Sigmoid colon (tissue), 7 donors: Measurements from ENCODE around the gene ABHD12. TPM values are rescaled to one million over a fixed set of nuclear protein-coding genes. Genes with fewer than 3 reads are reported as not detected.

Experiments used
- DNase-seq: peaks from one replicate; pipeline ENCODE4 v3.0.0-alpha.2; 2019
- H3K27ac ChIP-seq, 4 donors: fragments of 200-600 bp; sonication (generic); one replicate each; pipeline ENCODE4 v1.5.1; 2016 to 2019; ENCODE audit warnings: mild to moderate bottlenecking in 1 of 4
- H3K27me3 ChIP-seq, 3 donors: fragments of 200-600 bp; sonication (generic); one replicate each; pipeline ENCODE4 v1.5.1; 2019; ENCODE audit warnings: mild to moderate bottlenecking in 1 of 3
- H3K36me3 ChIP-seq, 4 donors: fragments of 200-600 bp; sonication (generic); one replicate each; pipeline ENCODE4 v1.5.1; 2016 to 2019
- H3K4me1 ChIP-seq, 4 donors: fragments of 200-600 bp; sonication (generic); one replicate each; pipeline ENCODE4 v1.5.1; 2017 to 2019
- H3K4me3 ChIP-seq, 4 donors: fragments of 200-600 bp; sonication (generic); one replicate each; pipeline ENCODE4 v1.5.1; 2017 to 2019; ENCODE audit warnings: mild to moderate bottlenecking in 2 of 4, moderate library complexity in 1 of 4
- H3K9me3 ChIP-seq, 4 donors: fragments of 200-600 bp in 3 of 4; sonication (generic) in 3 of 4; one replicate each; pipeline versions ENCODE4 v1.5.1 to v1.6.1; 2013 to 2019
- EP300 ChIP-seq, 4 donors: sonication (generic); formaldehyde crosslinking; IDR thresholded peaks; one replicate each; pipeline ENCODE4 v1.6.1; 2017; ENCODE audit warnings: antibody characterized with exemption in 4 of 4
- POLR2A ChIP-seq, 2 donors: fragments of 450-650 bp; IDR thresholded peaks; one replicate each; pipeline ENCODE4 v1.6.1; 2016; ENCODE audit warnings: antibody characterized with exemption in 2 of 2, mild to moderate bottlenecking in 2 of 2, moderate library complexity in 2 of 2
- POLR2AphosphoS5 ChIP-seq, 4 donors: sonication (generic); formaldehyde crosslinking; IDR thresholded peaks; one replicate each; pipeline ENCODE4 v1.6.1; 2017; ENCODE audit warnings: antibody characterized with exemption in 4 of 4
- WGBS, 2 donors: extraction: QIAGEN DNeasy Blood & Tissue Kit; methylation state at CpG; one replicate each; pipeline ENCODE4 v1.1.7; 2013; 5-methylcytosine and 5-hydroxymethylcytosine counted together
- intact Hi-C: fragments of 100-400 bp; cut with DNase I; formaldehyde crosslinking; loops from one replicate; pipeline ENCODE4 v1.15.1; 2023
- polyA plus RNA-seq, 3 donors: library from polyadenylated mRNA; stranded (reverse); fragments of 200-250 nt; gene quantifications; one replicate each; pipeline ENCODE4 v1.2.3, GENCODE V29; 2013
- total RNA-seq, 4 donors: library from RNA; depleted of rRNA; stranded (reverse); fragments of >200 nt; gene quantifications; one replicate each; pipeline ENCODE4 v1.1.0, GENCODE V29; 2016
- TF ChIP-seq, protein P1 (sequence below), 4 experiments: fragments of 450-650 bp in 3 of 4; fragments of 200-600 bp in 1 of 4; IDR thresholded peaks; one replicate each; pipeline ENCODE4 v1.5.1; 2016 to 2019; ENCODE audit warnings: antibody characterized with exemption in 4 of 4, mild to moderate bottlenecking in 3 of 4, moderate library complexity in 2 of 4
- donor health status: healthy with polysubstance abuse.
- donor health status: Bipolar disorder and iron deficiency.
- donor health status: healthy.

ABHD12 gene
- total and polyA plus RNA-seq, 7 donors, result 18.9 to 49.0 (median 35.7) TPM

GRCh38 chr20:25257130-25257529, 133.5 kb downstream of the ABHD12 start:
- Histone ChIP-seq H3K27ac (peak overlapping the region in 3 of 4 donors; percentile 67 to 96 (median 95)), H3K4me1 (peaks cover 0 to 74% (median 67%) of the 10 kb centered on the region in 4 donors), H3K4me3 (no peak overlapping the region), H3K36me3 (peaks cover 0 to 38% (median 24%) of the 10 kb centered on the region in 4 donors), H3K9me3 (no peaks in the 10 kb centered on the region), H3K27me3 (no peaks in the 10 kb centered on the region)
- intact Hi-C loops, result no loop called here
- WGBS, 2 donors, result 93 to 94% methylated on average over 5 of the region's 5 CpGs
- DNase-seq, result no peak
- TF ChIP-seq POLR2AphosphoS5 (IDR thresholded peaks at IDR 0.05), result no peak
- no peak for TF ChIP-seq POLR2A (IDR thresholded peaks at IDR 0.05)
- TF ChIP-seq, protein P1, sequence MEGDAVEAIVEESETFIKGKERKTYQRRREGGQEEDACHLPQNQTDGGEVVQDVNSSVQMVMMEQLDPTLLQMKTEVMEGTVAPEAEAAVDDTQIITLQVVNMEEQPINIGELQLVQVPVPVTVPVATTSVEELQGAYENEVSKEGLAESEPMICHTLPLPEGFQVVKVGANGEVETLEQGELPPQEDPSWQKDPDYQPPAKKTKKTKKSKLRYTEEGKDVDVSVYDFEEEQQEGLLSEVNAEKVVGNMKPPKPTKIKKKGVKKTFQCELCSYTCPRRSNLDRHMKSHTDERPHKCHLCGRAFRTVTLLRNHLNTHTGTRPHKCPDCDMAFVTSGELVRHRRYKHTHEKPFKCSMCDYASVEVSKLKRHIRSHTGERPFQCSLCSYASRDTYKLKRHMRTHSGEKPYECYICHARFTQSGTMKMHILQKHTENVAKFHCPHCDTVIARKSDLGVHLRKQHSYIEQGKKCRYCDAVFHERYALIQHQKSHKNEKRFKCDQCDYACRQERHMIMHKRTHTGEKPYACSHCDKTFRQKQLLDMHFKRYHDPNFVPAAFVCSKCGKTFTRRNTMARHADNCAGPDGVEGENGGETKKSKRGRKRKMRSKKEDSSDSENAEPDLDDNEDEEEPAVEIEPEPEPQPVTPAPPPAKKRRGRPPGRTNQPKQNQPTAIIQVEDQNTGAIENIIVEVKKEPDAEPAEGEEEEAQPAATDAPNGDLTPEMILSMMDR (IDR thresholded peaks at IDR 0.05), result no peak
- no peak for TF ChIP-seq EP300 (IDR thresholded peaks at IDR 0.05)

GRCh38 chr20:25256226-25256859, 134.3 kb downstream of the ABHD12 start:
- intact Hi-C loops, result no loop called here
- Histone ChIP-seq H3K27ac (peak overlapping the region; percentile 35 to 96 (median 81)), H3K27me3 (no peaks in the 10 kb centered on the region), H3K9me3 (no peaks in the 10 kb centered on the region), H3K4me1 (peaks cover 0 to 81% (median 75%) of the 10 kb centered on the region in 4 donors), H3K36me3 (peaks cover 0 to 30% (median 21%) of the 10 kb centered on the region in 4 donors), H3K4me3 (no peak overlapping the region)
- TF ChIP-seq POLR2A (IDR thresholded peaks at IDR 0.05) (no peak), POLR2AphosphoS5 (IDR thresholded peaks at IDR 0.05) (no peak), EP300 (IDR thresholded peaks at IDR 0.05) (no peak)
- TF ChIP-seq, protein P1 (IDR thresholded peaks at IDR 0.05), result no peak
- 91 to 94% methylated on average over 5 of the region's 5 CpGs for WGBS, 2 donors
- DNase-seq, result no peak

GRCh38 chr20:25254986-25255680, 135.5 kb downstream of the ABHD12 start:
- Histone ChIP-seq H3K9me3 (no peaks in the 10 kb centered on the region), H3K4me3 (no peak overlapping the region), H3K27me3 (no peaks in the 10 kb centered on the region), H3K36me3 (peaks cover 0 to 18% (median 12%) of the 10 kb centered on the region in 4 donors), H3K4me1 (peaks cover 0 to 87% (median 85%) of the 10 kb centered on the region in 4 donors), H3K27ac (peak overlapping the region; percentile 67 to 97 (median 96))
- intact Hi-C loops, result no loop called here
- TF ChIP-seq, protein P1 (IDR thresholded peaks at IDR 0.05), result no peak
- TF ChIP-seq POLR2A (IDR thresholded peaks at IDR 0.05) (no peak), EP300 (IDR thresholded peaks at IDR 0.05) (no peak), POLR2AphosphoS5 (IDR thresholded peaks at IDR 0.05) (peak in 1 of 4 donors; percentile 14)
- WGBS, 2 donors, result 50 to 82% methylated on average over 12 of the region's 12 CpGs
- DNase-seq, result no peak

GRCh38 chr20:25254571-25254970, 136.1 kb downstream of the ABHD12 start:
- Histone ChIP-seq H3K27me3 (no peaks in the 10 kb centered on the region), H3K9me3 (no peaks in the 10 kb centered on the region), H3K4me3 (no peak overlapping the region), H3K4me1 (peaks cover 0 to 93% (median 87%) of the 10 kb centered on the region in 4 donors), H3K27ac (peak overlapping the region; percentile 67 to 97 (median 96)), H3K36me3 (peaks cover 0 to 12% (median 7%) of the 10 kb centered on the region in 4 donors)
- no peak for TF ChIP-seq EP300 (IDR thresholded peaks at IDR 0.05)
- TF ChIP-seq, protein P1 (IDR thresholded peaks at IDR 0.05), result no peak
- no peak for TF ChIP-seq POLR2AphosphoS5 (IDR thresholded peaks at IDR 0.05)
- TF ChIP-seq POLR2A (IDR thresholded peaks at IDR 0.05), result no peak
- 58 to 71% methylated on average over 5 of the region's 5 CpGs for WGBS, 2 donors
- DNase-seq, result no peak
- intact Hi-C loops, result no loop called here
